GM23338 (cell line): ENCODE data around the gene WNK1. TPM values are rescaled to one million over a fixed set of nuclear protein-coding genes. Genes with fewer than 3 reads are reported as not detected.

ENCODE experiments used
- ATAC-seq: fragments of 200-7000 bp; cut with Tn5 transposase; 3 replicates; pipeline ENCODE4 v1.9.1; 2020
- DNase-seq: peaks from one replicate; pipeline ENCODE4 v3.0.0-alpha.2; 2015; ENCODE audit warnings: low spot score
- H2AFZ ChIP-seq: fragments of 200-600 bp; sonication (generic); 2 replicates; pipeline ENCODE4 v1.8.0; 2016; ENCODE audit warnings: antibody characterized with exemption, mild to moderate bottlenecking, moderate library complexity
- H3F3A ChIP-seq: fragments of 200-600 bp; sonication (generic); replicated peaks from 2 replicates; pipeline ENCODE4 v1.8.0; 2017; ENCODE audit warnings: antibody characterized with exemption, mixed run types, low read depth
- H3K27ac ChIP-seq: fragments of 200-600 bp; sonication (generic); 2 replicates; pipeline ENCODE4 v1.6.1; 2016; ENCODE audit warnings: low read depth
- H3K27me3 ChIP-seq: fragments of 200-600 bp; sonication (generic); 2 replicates; pipeline ENCODE4 v1.8.0; 2016; ENCODE audit warnings: mild to moderate bottlenecking, mixed run types, moderate library complexity; ENCODE audit not compliant: insufficient read depth
- H3K36me3 ChIP-seq: fragments of 200-600 bp; sonication (generic); 2 replicates; pipeline ENCODE4 v1.8.0; 2016; ENCODE audit warnings: mild to moderate bottlenecking; ENCODE audit not compliant: insufficient read depth
- H3K4me1 ChIP-seq: fragments of 200-600 bp; sonication (generic); 2 replicates; pipeline ENCODE4 v1.8.0; 2016; ENCODE audit warnings: mild to moderate bottlenecking, moderate library complexity; ENCODE audit not compliant: insufficient read depth
- H3K4me2 ChIP-seq: fragments of 200-600 bp; sonication (generic); 2 replicates; pipeline ENCODE4 v1.7.1; 2017; ENCODE audit warnings: mixed run types
- H3K4me3 ChIP-seq: fragments of 200-600 bp; sonication (generic); 2 replicates; pipeline ENCODE4 v1.6.1; 2016; ENCODE audit warnings: mixed run types
- H3K79me2 ChIP-seq: fragments of 200-600 bp; sonication (generic); replicated peaks from 2 replicates; pipeline ENCODE4 v1.8.0; 2017; ENCODE audit warnings: mild to moderate bottlenecking; ENCODE audit not compliant: insufficient read depth
- H3K9me2 ChIP-seq: fragments of 200-600 bp; sonication (generic); 2 replicates; pipeline ENCODE4 v1.8.0; 2017; ENCODE audit not compliant: insufficient read depth
- H4K20me1 ChIP-seq: fragments of 200-600 bp; sonication (generic); replicated peaks from 2 replicates; pipeline ENCODE4 v1.8.0; 2017; ENCODE audit warnings: mild to moderate bottlenecking; ENCODE audit not compliant: insufficient read depth
- H3K27ac Mint-ChIP-seq: 2 replicates; pipeline ENCODE4 v1.8.0; 2020; ENCODE audit warnings: inconsistent platforms, mild to moderate bottlenecking, moderate library complexity, mixed read lengths
- H3K27me3 Mint-ChIP-seq: 3 replicates; pipeline ENCODE4 v1.8.0; 2022; ENCODE audit warnings: low read depth, mild to moderate bottlenecking, moderate library complexity, mixed read lengths, inconsistent platforms; ENCODE audit not compliant: insufficient read depth, poor library complexity
- H3K36me3 Mint-ChIP-seq: 3 replicates; pipeline ENCODE4 v1.8.0; 2021; ENCODE audit warnings: low read depth, mild to moderate bottlenecking, inconsistent platforms, moderate library complexity, mixed read lengths
- H3K4me1 Mint-ChIP-seq: 3 replicates; pipeline ENCODE4 v1.8.0; 2020; ENCODE audit warnings: mild to moderate bottlenecking, inconsistent platforms, mixed read lengths
- H3K4me3 Mint-ChIP-seq: 3 replicates; pipeline ENCODE4 v1.8.0; 2021; ENCODE audit warnings: moderate library complexity, mild to moderate bottlenecking, inconsistent platforms, mixed read lengths
- H3K9me3 Mint-ChIP-seq: 3 replicates; pipeline ENCODE4 v1.8.0; 2020; ENCODE audit warnings: moderate library complexity, mild to moderate bottlenecking, inconsistent platforms, mixed read lengths
- CREB1 ChIP-seq: fragments of 250-450 bp; sonication (Bioruptor Pico); IDR thresholded peaks from 2 replicates; pipeline ENCODE4 v1.5.0; 2020; ENCODE audit warnings: low read depth, mild to moderate bottlenecking, moderate library complexity
- CTCF ChIP-seq, 2 experiments: fragments of 200-600 bp in 1 of 2; sonication (generic) in 1 of 2; conservative IDR thresholded peaks; 2 replicates each; pipeline versions ENCODE4 v1.5.1 to v1.6.1; 2016 to 2017; ENCODE audit warnings: antibody characterized with exemption in 2 of 2, low read depth in 2 of 2, mild to moderate bottlenecking in 2 of 2, moderate library complexity in 1 of 2
- ETS1 ChIP-seq: IDR thresholded peaks from 2 replicates; pipeline ENCODE4 v1.6.1; 2016; ENCODE audit warnings: antibody characterized with exemption
- EZH2 ChIP-seq: fragments of 200-600 bp; sonication (generic); IDR thresholded peaks from one replicate; pipeline ENCODE4 v1.8.0; 2017; ENCODE audit warnings: antibody characterized with exemption, mild to moderate bottlenecking, low read depth; ENCODE audit not compliant: unreplicated experiment
- JUNB ChIP-seq: IDR thresholded peaks from one replicate; pipeline ENCODE4 v1.6.1; 2016; ENCODE audit warnings: antibody characterized with exemption; ENCODE audit not compliant: unreplicated experiment
- NANOG ChIP-seq: IDR thresholded peaks from 2 replicates; pipeline ENCODE4 v1.6.1; 2016; ENCODE audit warnings: antibody characterized with exemption, borderline replicate concordance
- POLR2AphosphoS5 ChIP-seq: IDR thresholded peaks from 2 replicates; pipeline ENCODE4 v1.6.1; 2016; ENCODE audit warnings: antibody characterized with exemption, low read depth
- REST ChIP-seq: IDR thresholded peaks from one replicate; pipeline ENCODE4 v1.6.1; 2018; ENCODE audit warnings: antibody characterized with exemption; ENCODE audit not compliant: unreplicated experiment
- STAT1 ChIP-seq: IDR thresholded peaks from one replicate; pipeline ENCODE4 v1.6.1; 2016; ENCODE audit warnings: antibody characterized with exemption; ENCODE audit not compliant: unreplicated experiment
- ZNF114 ChIP-seq: fragments of 250-450 bp; sonication (Bioruptor Pico); IDR thresholded peaks from 2 replicates; pipeline ENCODE4 v1.5.0; 2020; ENCODE audit warnings: mild to moderate bottlenecking, moderate library complexity
- ZNF331 ChIP-seq: fragments of 250-450 bp; sonication (Bioruptor Pico); IDR thresholded peaks from 2 replicates; pipeline ENCODE4 v1.5.0; 2020; ENCODE audit warnings: low read depth, mild to moderate bottlenecking, moderate library complexity
- polyA plus RNA-seq: library from polyadenylated mRNA; unstranded; fragments of >200 nt; fragmentation: Nextera tagmentation; extraction: Ambion mirVana; gene quantifications from 2 replicates; pipeline ENCODE4 v1.2.1, GENCODE V29; 2016
- total RNA-seq: library from RNA; depleted of rRNA; stranded (reverse); fragments of >200 nt; shearing (Covaris generic); gene quantifications from 2 replicates; pipeline ENCODE4 v1.2.3, GENCODE V29; 2014
- TF ChIP-seq, protein P1 (sequence below): fragments of 250-450 bp; sonication (Bioruptor Pico); IDR thresholded peaks from 2 replicates; pipeline ENCODE4 v1.5.0; 2020; ENCODE audit warnings: mild to moderate bottlenecking, moderate library complexity

WNK1 gene
- total and polyA plus RNA-seq, 2 experiments from 2014 or later: 86.8 to 114 TPM

- H3K36me3 Mint-ChIP-seq: peaks cover 73% of the 10 kb centered on the region
- Histone ChIP-seq H2AFZ (no peak overlapping the region), H3K79me2 (no peaks in the 10 kb centered on the region), H3K4me2 (no peak overlapping the region), H3K27me3 (no peaks in the 10 kb centered on the region), H3F3A (no peaks in the 10 kb centered on the region), H3K27ac (no peak overlapping the region), H3K36me3 (peaks cover 56% of the 10 kb centered on the region), H4K20me1 (peaks cover 9% of the 10 kb centered on the region), H3K4me3 (no peak overlapping the region), H3K4me1 (no peaks in the 10 kb centered on the region), H3K9me2 (no peaks in the 10 kb centered on the region)
- TF ChIP-seq CREB1 (CRISPR knock-in tag): no peak
- no peak for TF ChIP-seq REST
- TF ChIP-seq, protein P1, sequence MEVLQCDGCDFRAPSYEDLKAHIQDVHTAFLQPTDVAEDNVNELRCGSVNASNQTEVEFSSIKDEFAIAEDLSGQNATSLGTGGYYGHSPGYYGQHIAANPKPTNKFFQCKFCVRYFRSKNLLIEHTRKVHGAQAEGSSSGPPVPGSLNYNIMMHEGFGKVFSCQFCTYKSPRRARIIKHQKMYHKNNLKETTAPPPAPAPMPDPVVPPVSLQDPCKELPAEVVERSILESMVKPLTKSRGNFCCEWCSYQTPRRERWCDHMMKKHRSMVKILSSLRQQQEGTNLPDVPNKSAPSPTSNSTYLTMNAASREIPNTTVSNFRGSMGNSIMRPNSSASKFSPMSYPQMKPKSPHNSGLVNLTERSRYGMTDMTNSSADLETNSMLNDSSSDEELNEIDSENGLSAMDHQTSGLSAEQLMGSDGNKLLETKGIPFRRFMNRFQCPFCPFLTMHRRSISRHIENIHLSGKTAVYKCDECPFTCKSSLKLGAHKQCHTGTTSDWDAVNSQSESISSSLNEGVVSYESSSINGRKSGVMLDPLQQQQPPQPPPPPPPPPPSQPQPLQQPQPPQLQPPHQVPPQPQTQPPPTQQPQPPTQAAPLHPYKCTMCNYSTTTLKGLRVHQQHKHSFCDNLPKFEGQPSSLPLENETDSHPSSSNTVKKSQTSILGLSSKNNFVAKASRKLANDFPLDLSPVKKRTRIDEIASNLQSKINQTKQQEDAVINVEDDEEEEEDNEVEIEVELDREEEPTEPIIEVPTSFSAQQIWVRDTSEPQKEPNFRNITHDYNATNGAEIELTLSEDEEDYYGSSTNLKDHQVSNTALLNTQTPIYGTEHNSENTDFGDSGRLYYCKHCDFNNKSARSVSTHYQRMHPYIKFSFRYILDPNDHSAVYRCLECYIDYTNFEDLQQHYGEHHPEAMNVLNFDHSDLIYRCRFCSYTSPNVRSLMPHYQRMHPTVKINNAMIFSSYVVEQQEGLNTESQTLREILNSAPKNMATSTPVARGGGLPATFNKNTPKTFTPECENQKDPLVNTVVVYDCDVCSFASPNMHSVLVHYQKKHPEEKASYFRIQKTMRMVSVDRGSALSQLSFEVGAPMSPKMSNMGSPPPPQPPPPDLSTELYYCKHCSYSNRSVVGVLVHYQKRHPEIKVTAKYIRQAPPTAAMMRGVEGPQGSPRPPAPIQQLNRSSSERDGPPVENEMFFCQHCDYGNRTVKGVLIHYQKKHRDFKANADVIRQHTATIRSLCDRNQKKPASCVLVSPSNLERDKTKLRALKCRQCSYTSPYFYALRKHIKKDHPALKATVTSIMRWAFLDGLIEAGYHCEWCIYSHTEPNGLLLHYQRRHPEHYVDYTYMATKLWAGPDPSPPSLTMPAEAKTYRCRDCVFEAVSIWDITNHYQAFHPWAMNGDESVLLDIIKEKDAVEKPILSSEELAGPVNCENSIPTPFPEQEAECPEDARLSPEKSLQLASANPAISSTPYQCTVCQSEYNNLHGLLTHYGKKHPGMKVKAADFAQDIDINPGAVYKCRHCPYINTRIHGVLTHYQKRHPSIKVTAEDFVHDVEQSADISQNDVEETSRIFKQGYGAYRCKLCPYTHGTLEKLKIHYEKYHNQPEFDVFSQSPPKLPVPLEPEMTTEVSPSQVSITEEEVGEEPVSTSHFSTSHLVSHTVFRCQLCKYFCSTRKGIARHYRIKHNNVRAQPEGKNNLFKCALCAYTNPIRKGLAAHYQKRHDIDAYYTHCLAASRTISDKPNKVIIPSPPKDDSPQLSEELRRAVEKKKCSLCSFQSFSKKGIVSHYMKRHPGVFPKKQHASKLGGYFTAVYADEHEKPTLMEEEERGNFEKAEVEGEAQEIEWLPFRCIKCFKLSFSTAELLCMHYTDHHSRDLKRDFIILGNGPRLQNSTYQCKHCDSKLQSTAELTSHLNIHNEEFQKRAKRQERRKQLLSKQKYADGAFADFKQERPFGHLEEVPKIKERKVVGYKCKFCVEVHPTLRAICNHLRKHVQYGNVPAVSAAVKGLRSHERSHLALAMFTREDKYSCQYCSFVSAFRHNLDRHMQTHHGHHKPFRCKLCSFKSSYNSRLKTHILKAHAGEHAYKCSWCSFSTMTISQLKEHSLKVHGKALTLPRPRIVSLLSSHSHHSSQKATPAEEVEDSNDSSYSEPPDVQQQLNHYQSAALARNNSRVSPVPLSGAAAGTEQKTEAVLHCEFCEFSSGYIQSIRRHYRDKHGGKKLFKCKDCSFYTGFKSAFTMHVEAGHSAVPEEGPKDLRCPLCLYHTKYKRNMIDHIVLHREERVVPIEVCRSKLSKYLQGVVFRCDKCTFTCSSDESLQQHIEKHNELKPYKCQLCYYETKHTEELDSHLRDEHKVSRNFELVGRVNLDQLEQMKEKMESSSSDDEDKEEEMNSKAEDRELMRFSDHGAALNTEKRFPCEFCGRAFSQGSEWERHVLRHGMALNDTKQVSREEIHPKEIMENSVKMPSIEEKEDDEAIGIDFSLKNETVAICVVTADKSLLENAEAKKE (CRISPR knock-in tag): no peak
- no peak for TF ChIP-seq POLR2AphosphoS5
- no peak for TF ChIP-seq ETS1
- no peak for TF ChIP-seq STAT1
- TF ChIP-seq NANOG: no peak
- TF ChIP-seq EZH2: no peak
- no peak for TF ChIP-seq ZNF114
- TF ChIP-seq JUNB: no peak
- TF ChIP-seq ZNF331 (CRISPR knock-in tag): no peak
- no peak for TF ChIP-seq CTCF (conservative IDR thresholded peaks at IDR 0.05; ENCODE audit: low read depth in 2 of 2)
- H3K4me1 Mint-ChIP-seq: no peaks in the 10 kb centered on the region
- H3K4me3 Mint-ChIP-seq: no peak overlapping the region
- DNase-seq (no peak), ATAC-seq (no peak)
- no peak overlapping the region for H3K27ac Mint-ChIP-seq
- H3K27me3 Mint-ChIP-seq: no peaks in the 10 kb centered on the region
- no peaks in the 10 kb centered on the region for H3K9me3 Mint-ChIP-seq
Measured at GRCh38 chr12:897386-897785, 145.0 kb downstream of the WNK1 start.
